Activated T-helper 9 cell treated with anti-CD3 and anti-CD28 coated beads, Interleukin-2, amount 50 U/mL, for 16 hours (primary cell): ENCODE measurements around the gene RELT.
"Not testable (repeated sequence)": the region's sequence is repeated elsewhere in the genome, so short reads cannot be mapped to it uniquely, and the experiment has no call there.

ENCODE experiments used
- DNase-seq: peaks from one replicate; pipeline ENCODE4 v3.0.0-alpha.2; 2020; ENCODE audit warnings: low read depth

Gene RELT

DNA sequence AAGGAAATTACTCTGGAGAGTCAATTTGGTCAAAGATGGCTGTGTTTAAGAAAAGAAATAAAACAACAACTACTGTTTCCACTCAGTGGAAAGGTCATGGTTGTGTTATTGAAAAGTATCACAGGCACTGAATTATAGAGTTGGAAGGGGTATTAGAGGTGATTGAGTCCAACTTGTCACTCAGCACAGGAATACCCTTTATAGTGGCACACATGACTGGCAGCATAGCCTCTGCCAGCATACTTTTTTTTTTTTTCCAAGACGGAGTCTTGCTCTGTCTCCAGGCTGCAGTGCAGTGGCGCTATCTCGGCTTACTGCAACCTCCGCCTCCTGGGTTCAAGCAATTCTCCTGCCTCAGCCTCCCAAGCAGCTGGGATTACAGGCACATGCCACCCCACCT, 60.7 kb downstream of the RELT start:
- DNase-seq, result not testable (repeated sequence)

GRCh38 chr11:73439002-73439843, 63.0 kb downstream of the RELT start:
- DNase-seq, result no peak

DNA sequence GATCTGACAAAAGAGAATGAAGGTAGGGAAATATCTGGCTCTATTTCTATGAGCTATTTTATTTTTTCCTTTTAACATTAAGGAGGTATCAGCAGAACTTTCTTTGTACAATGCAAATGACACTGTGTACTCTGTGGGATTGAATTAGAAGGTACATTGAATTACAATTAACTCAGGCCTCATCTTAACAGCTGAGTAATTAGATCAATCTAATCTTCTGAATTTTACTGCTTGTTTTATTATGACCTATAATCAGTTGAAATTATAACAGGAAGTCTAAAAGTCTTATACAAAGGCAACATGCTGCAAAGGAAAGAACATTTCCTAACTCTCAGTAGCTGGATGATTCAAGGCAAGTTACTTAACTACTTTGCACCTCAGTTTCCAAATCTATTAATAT, 69.8 kb downstream of the RELT start:
- no peak for DNase-seq

GRCh38 chr11:73446766-73447165, 70.6 kb downstream of the RELT start:
- no peak for DNase-seq
